HCT116 (cell line): ENCODE measurements around the gene EXD3. TPM values are rescaled to one million over a fixed set of nuclear protein-coding genes. Genes with fewer than 3 reads are reported as not detected.

Source experiments
- ATAC-seq: fragments of 200-7000 bp; cut with Tn5 transposase; 2 replicates; pipeline ENCODE4 v1.9.1; 2020; ENCODE audit warnings: mild to moderate bottlenecking, moderate library complexity
- BruUV-seq: library from RNA; stranded (reverse); fragments of 400-500 nt; replicated peaks from 2 replicates; lab custom pipeline; 2021; lab: Mats Ljungman, UMichigan
- CTCF ChIA-PET: fragments of 300-600 bp; sonication (Branson Sonifier 250); formaldehyde crosslinking; loops from one replicate; lab custom pipeline; 2021; ENCODE audit warnings: antibody characterized with exemption; lab: Charles Lee
- POLR2A ChIA-PET: fragments of 300-600, 350-600 bp; sonication (Branson Sonifier 250); formaldehyde crosslinking; loops from one replicate; lab custom pipeline; 2021; ENCODE audit warnings: antibody characterized with exemption; lab: Charles Lee
- RAD21 ChIA-PET, 2 experiments: fragments of 300-600 bp; sonication (Branson Sonifier 250); formaldehyde crosslinking; loops; one replicate each; lab custom pipeline; 2023; ENCODE audit warnings: low total read pairs in 2 of 2; ENCODE audit not compliant: uncharacterized antibody in 2 of 2, unreplicated experiment in 2 of 2, low non-redundant PET in 1 of 2; lab: Charles Lee
- DNase-seq: peaks from one replicate; pipeline ENCODE4 v3.0.0-alpha.2; 2010; ENCODE audit warnings: low read depth, low spot score
- H2AFZ ChIP-seq: fragments of 200-600 bp; shearing (Covaris generic), sonication (generic); 2 replicates; pipeline ENCODE4 v1.6.1; 2017; ENCODE audit warnings: low read depth, mixed run types, mixed read lengths, antibody characterized with exemption, low read length; ENCODE audit not compliant: poor library complexity, severe bottlenecking
- H3K27ac ChIP-seq: 2 replicates; pipeline ENCODE4 v1.5.1; 2012; ENCODE audit warnings: low read depth, low read length
- H3K27me3 ChIP-seq: fragments of 200-600 bp; sonication (generic); 2 replicates; pipeline ENCODE4 v1.6.1; 2016; ENCODE audit warnings: mixed run types, low read length, mixed read lengths; ENCODE audit not compliant: insufficient read depth
- H3K36me3 ChIP-seq, 2 experiments: fragments of 200-500 bp in 1 of 2; fragments of 200-600 bp in 1 of 2; sonication (Bioruptor generic) in 1 of 2; sonication (generic) in 1 of 2; 2 replicates each; pipeline versions ENCODE4 v1.5.1 to v1.6.1; 2014 to 2016; ENCODE audit warnings: low read length in 2 of 2, inconsistent platforms in 1 of 2, mixed read lengths in 1 of 2, mixed run types in 1 of 2; ENCODE audit not compliant: insufficient read depth in 2 of 2, control insufficient read depth in 1 of 2
- H3K4me1 ChIP-seq, 2 experiments: fragments of 200-600 bp in 1 of 2; sonication (generic) in 1 of 2; 2 replicates each; pipeline versions ENCODE4 v1.5.1 to v1.6.1; 2012 to 2017; ENCODE audit warnings: low read length in 2 of 2, inconsistent platforms in 1 of 2, mild to moderate bottlenecking in 1 of 2, mixed read lengths in 1 of 2, mixed run types in 1 of 2, moderate library complexity in 1 of 2; ENCODE audit not compliant: insufficient read depth in 2 of 2, control insufficient read depth in 1 of 2
- H3K4me2 ChIP-seq: fragments of 200-600 bp; sonication (generic); 2 replicates; pipeline ENCODE4 v1.6.1; 2017; ENCODE audit warnings: mixed run types, low read length, mixed read lengths
- H3K4me3 ChIP-seq, 2 experiments: fragments of 200-600 bp in 1 of 2; sonication (generic) in 1 of 2; replicated peaks in 1 of 2; 2 replicates each; pipeline ENCODE4 v1.5.1; 2011 to 2016; ENCODE audit warnings: low read length in 2 of 2, control low read depth in 1 of 2, low read depth in 1 of 2, mild to moderate bottlenecking in 1 of 2, mixed read lengths in 1 of 2, mixed run types in 1 of 2
- H3K79me2 ChIP-seq: fragments of 200-600 bp; sonication (generic); 2 replicates; pipeline ENCODE4 v1.6.1; 2017; ENCODE audit warnings: mild to moderate bottlenecking, mixed run types, low read length, moderate library complexity, mixed read lengths; ENCODE audit not compliant: insufficient read depth
- H3K9ac ChIP-seq: fragments of 200-600 bp; sonication (generic); 2 replicates; pipeline ENCODE4 v1.6.1; 2016; ENCODE audit warnings: low read length, mixed read lengths
- H3K9me2 ChIP-seq: fragments of 200-600 bp; sonication (generic), shearing (Covaris generic); 2 replicates; pipeline ENCODE4 v1.6.1; 2017; ENCODE audit warnings: mixed run types, mild to moderate bottlenecking, moderate library complexity; ENCODE audit not compliant: insufficient read depth
- H3K9me3 ChIP-seq, 2 experiments: fragments of 200-500 bp in 1 of 2; fragments of 200-600 bp in 1 of 2; sonication (Bioruptor generic) in 1 of 2; sonication (generic) in 1 of 2; 2 replicates each; pipeline ENCODE4 v1.6.1; 2014 to 2017; ENCODE audit warnings: low read length in 2 of 2, mixed read lengths in 2 of 2, inconsistent platforms in 1 of 2, low read depth in 1 of 2, mild to moderate bottlenecking in 1 of 2, mixed run types in 1 of 2, moderate library complexity in 1 of 2; ENCODE audit not compliant: control insufficient read depth in 1 of 2, insufficient read depth in 1 of 2
- H4K20me1 ChIP-seq: fragments of 200-600 bp; sonication (generic), shearing (Covaris generic); 2 replicates; pipeline ENCODE4 v1.6.1; 2017; ENCODE audit warnings: mixed run types, mild to moderate bottlenecking, moderate library complexity; ENCODE audit not compliant: insufficient read depth
- ATF3 ChIP-seq: IDR thresholded peaks from 2 replicates; pipeline ENCODE4 v1.6.1; 2012
- CTCF ChIP-seq, 3 experiments: fragments of 200-600 bp in 1 of 3; sonication (generic) in 1 of 3; IDR thresholded peaks in 2 of 3; conservative IDR thresholded peaks in 1 of 3; 2 replicates each; pipeline ENCODE4 v1.5.1; 2012 to 2017; ENCODE audit warnings: low read depth in 2 of 3, low read length in 2 of 3, antibody characterized with exemption in 1 of 3, borderline replicate concordance in 1 of 3, control low read depth in 1 of 3, mild to moderate bottlenecking in 1 of 3, mixed read lengths in 1 of 3, mixed run types in 1 of 3, moderate library complexity in 1 of 3; ENCODE audit not compliant: insufficient read depth in 1 of 3
- EGR1 ChIP-seq: IDR thresholded peaks from 2 replicates; pipeline ENCODE4 v1.6.1; 2012; ENCODE audit warnings: low read depth
- ELF1 ChIP-seq: IDR thresholded peaks from 2 replicates; pipeline ENCODE4 v1.6.1; 2012; ENCODE audit warnings: low read depth, borderline replicate concordance
- FOSL1 ChIP-seq: IDR thresholded peaks from 2 replicates; pipeline ENCODE4 v1.6.1; 2012; ENCODE audit warnings: low read depth
- MAX ChIP-seq: IDR thresholded peaks from 2 replicates; pipeline ENCODE4 v1.6.1; 2012
- POLR2AphosphoS5 ChIP-seq: IDR thresholded peaks from 2 replicates; pipeline ENCODE4 v1.6.1; 2011; ENCODE audit warnings: mild to moderate bottlenecking, low read depth, low read length, moderate library complexity
- RAD21 ChIP-seq: IDR thresholded peaks from 2 replicates; pipeline ENCODE4 v1.6.1; 2012; ENCODE audit warnings: low read depth, mild to moderate bottlenecking
- SIN3A ChIP-seq: IDR thresholded peaks from 2 replicates; pipeline ENCODE4 v1.6.1; 2012; ENCODE audit warnings: low read depth
- SP1 ChIP-seq: IDR thresholded peaks from 2 replicates; pipeline ENCODE4 v1.6.1; 2012; ENCODE audit warnings: low read depth
- SRF ChIP-seq: IDR thresholded peaks from 2 replicates; pipeline ENCODE4 v1.6.1; 2012; ENCODE audit warnings: low read depth
- YY1 ChIP-seq: IDR thresholded peaks from 2 replicates; pipeline ENCODE4 v1.6.1; 2011; ENCODE audit warnings: low read length, low read depth, moderate library complexity, mild to moderate bottlenecking; ENCODE audit not compliant: insufficient replicate concordance; ENCODE audit errors: extremely low read depth
- ZBTB33 ChIP-seq: IDR thresholded peaks from 2 replicates; pipeline ENCODE4 v1.6.1; 2011; ENCODE audit warnings: mild to moderate bottlenecking, low read length, moderate library complexity; ENCODE audit not compliant: insufficient replicate concordance; ENCODE audit errors: extremely low read depth
- ZNF274 ChIP-seq: fragments of 200-500 bp; sonication (Bioruptor generic); IDR thresholded peaks from 2 replicates; pipeline ENCODE4 v1.6.1; 2014; ENCODE audit warnings: mild to moderate bottlenecking, low read depth, low read length, inconsistent platforms
- intact Hi-C: fragments of 100-400 bp; cut with micrococcal nuclease; formaldehyde crosslinking; loops from 2 replicates; pipeline ENCODE4 v1.10.0; 2022
- total RNA-seq: library from RNA; stranded (reverse); gene quantifications from one replicate; pipeline ENCODE4 v1.2.1, GENCODE V29; 2021; ENCODE audit not compliant: unreplicated experiment

The EXD3 gene
- total RNA-seq, 1 experiment from 2014 or later = 25.4 TPM

GRCh38 chr9:137315581-137316011 is 107.4 kb downstream of the EXD3 start:
- Histone ChIP-seq H3K36me3 (no peaks in the 10 kb centered on the region), H3K9ac (peak overlapping the region; percentile 57), H3K79me2 (no peaks in the 10 kb centered on the region), H3K9me2 (no peaks in the 10 kb centered on the region), H3K27me3 (no peaks in the 10 kb centered on the region), H3K9me3 (no peaks in the 10 kb centered on the region), H3K4me1 (peaks cover 30 to 49% of the 10 kb centered on the region in 2 experiments), H2AFZ (no peak overlapping the region), H4K20me1 (no peaks in the 10 kb centered on the region), H3K27ac (no peak overlapping the region; the same call in 1 of the 2 replicates), H3K4me3 (no peak overlapping the region), H3K4me2 (peak overlapping the region; percentile 71)
- CTCF ChIA-PET = interaction anchor here (1.3 kb wide), 1 partner anchor 13 kb away, joined by 7 read pairs; the partner anchor contains the start of gene NRARP
- BruUV-seq = no TSS peak
- intact Hi-C loops = no loop called here
- DNase-seq (no peak), ATAC-seq (no peak)
- TF ChIP-seq RAD21 = no peak
- no peak for TF ChIP-seq CTCF (IDR thresholded peaks at IDR 0.05 in 2 of 3, conservative IDR thresholded peaks at IDR 0.05 in 1 of 3; ENCODE audit: borderline replicate concordance in 1 of 3, insufficient read depth in 1 of 3, low read depth in 2 of 3, low read length in 2 of 3)
- TF ChIP-seq YY1 = no peak
- no peak for TF ChIP-seq FOSL1
- TF ChIP-seq ELF1 = no peak
- no peak for TF ChIP-seq SRF
- TF ChIP-seq SIN3A = no peak
- no peak for TF ChIP-seq EGR1
- TF ChIP-seq ZBTB33 = no peak
- TF ChIP-seq POLR2AphosphoS5 = no peak
- TF ChIP-seq ZNF274 = no peak
- no peak for TF ChIP-seq SP1
- TF ChIP-seq MAX = no peak
- no peak for TF ChIP-seq ATF3
- POLR2A ChIA-PET = no interaction called here
- RAD21 ChIA-PET = interaction anchor here in 1 of 2 experiments (0.5 kb wide), 1 partner anchor 29 kb away, joined by 3 read pairs; no protein-coding TSS in a partner anchor
